Mesenchymal stem cell (in vitro differentiated cells and primary cell): ENCODE results near the gene XK.

Experiments
- DNase-seq: peaks from one replicate; pipeline ENCODE4 v3.0.0-alpha.2; 2013
- H2AFZ ChIP-seq: one replicate; pipeline ENCODE4 v1.6.1; 2013; ENCODE audit warnings: low read depth, mild to moderate bottlenecking, control low read depth, inconsistent platforms, low read length, moderate library complexity
- H2AK5ac ChIP-seq: 2 replicates; pipeline ENCODE4 v1.6.1; 2013; ENCODE audit warnings: low read length, moderate library complexity, mild to moderate bottlenecking, inconsistent platforms; ENCODE audit not compliant: severe bottlenecking
- H2BK120ac ChIP-seq: one replicate; pipeline ENCODE4 v1.6.1; 2013; ENCODE audit warnings: low read depth, mild to moderate bottlenecking, inconsistent platforms, low read length, moderate library complexity
- H2BK12ac ChIP-seq, 2 experiments: one replicate each; pipeline ENCODE4 v1.6.1; 2013; ENCODE audit warnings: inconsistent platforms in 2 of 2, low read length in 2 of 2, mild to moderate bottlenecking in 2 of 2, moderate library complexity in 2 of 2, control low read depth in 1 of 2
- H2BK15ac ChIP-seq: one replicate; pipeline ENCODE4 v1.6.1; 2013; ENCODE audit warnings: mild to moderate bottlenecking, low read depth, inconsistent platforms; ENCODE audit not compliant: poor library complexity, severe bottlenecking
- H2BK5ac ChIP-seq: 2 replicates; pipeline ENCODE4 v1.6.1; 2013; ENCODE audit warnings: low read depth, mild to moderate bottlenecking, low read length, control low read depth, inconsistent platforms; ENCODE audit not compliant: poor library complexity, severe bottlenecking
- H3K14ac ChIP-seq, 2 experiments: one replicate each; pipeline ENCODE4 v1.6.1; 2013; ENCODE audit warnings: inconsistent platforms in 2 of 2, low read length in 2 of 2, control low read depth in 1 of 2, mild to moderate bottlenecking in 1 of 2, moderate library complexity in 1 of 2
- H3K18ac ChIP-seq, 2 experiments: one replicate each; pipeline ENCODE4 v1.6.1; 2013; ENCODE audit warnings: inconsistent platforms in 2 of 2, low read length in 2 of 2, control low read depth in 1 of 2, low read depth in 1 of 2, mild to moderate bottlenecking in 1 of 2
- H3K23ac ChIP-seq, 2 experiments: one replicate each; pipeline ENCODE4 v1.6.1; 2013; ENCODE audit warnings: inconsistent platforms in 2 of 2, low read length in 2 of 2, mild to moderate bottlenecking in 2 of 2, moderate library complexity in 2 of 2, control low read depth in 1 of 2
- H3K27ac ChIP-seq: 2 replicates; pipeline ENCODE4 v1.5.1; 2013; ENCODE audit warnings: mild to moderate bottlenecking, moderate library complexity, low read length, control low read depth, inconsistent platforms; ENCODE audit not compliant: poor library complexity, severe bottlenecking
- H3K27me3 ChIP-seq, 2 experiments: 2 replicates each; pipeline versions ENCODE4 v1.6.1 to v1.7.0; 2013; ENCODE audit warnings: low read length in 2 of 2, mild to moderate bottlenecking in 2 of 2, moderate library complexity in 2 of 2, control low read depth in 1 of 2, inconsistent platforms in 1 of 2; ENCODE audit not compliant: control insufficient read depth in 1 of 2, insufficient read depth in 1 of 2
- H3K36me3 ChIP-seq, 2 experiments: 2 replicates each; pipeline versions ENCODE4 v1.6.1 to v1.7.0; 2013; ENCODE audit warnings: low read length in 2 of 2, control low read depth in 1 of 2, inconsistent platforms in 1 of 2, low read depth in 1 of 2, mild to moderate bottlenecking in 1 of 2; ENCODE audit not compliant: insufficient read depth in 2 of 2, control insufficient read depth in 1 of 2
- H3K4ac ChIP-seq, 2 experiments: one replicate each; pipeline ENCODE4 v1.6.1; 2013; ENCODE audit warnings: inconsistent platforms in 2 of 2, low read length in 2 of 2, mild to moderate bottlenecking in 2 of 2, moderate library complexity in 2 of 2, control low read depth in 1 of 2, low read depth in 1 of 2
- H3K4me1 ChIP-seq: 2 replicates; pipeline ENCODE4 v1.6.1; 2013; ENCODE audit warnings: low read depth, low read length, control low read depth; ENCODE audit not compliant: control insufficient read depth, insufficient read depth
- H3K4me2 ChIP-seq: 2 replicates; pipeline ENCODE4 v1.6.1; 2013; ENCODE audit warnings: low read length, mild to moderate bottlenecking, inconsistent platforms; ENCODE audit not compliant: poor library complexity, severe bottlenecking
- H3K4me3 ChIP-seq, 2 experiments: 2 replicates each; pipeline versions ENCODE4 v1.5.1 to v1.7.0; 2013; ENCODE audit warnings: low read length in 2 of 2, mild to moderate bottlenecking in 2 of 2, control low read depth in 1 of 2, low read depth in 1 of 2; ENCODE audit not compliant: insufficient read depth in 1 of 2
- H3K79me1 ChIP-seq: replicated peaks from 2 replicates; pipeline ENCODE4 v1.6.1; 2013; ENCODE audit warnings: mild to moderate bottlenecking, control low read depth, low read length, inconsistent platforms; ENCODE audit not compliant: poor library complexity, severe bottlenecking
- H3K9ac ChIP-seq: 2 replicates; pipeline ENCODE4 v1.7.0; 2013; ENCODE audit warnings: mild to moderate bottlenecking, low read length, moderate library complexity
- H3K9me3 ChIP-seq: 2 replicates; pipeline ENCODE4 v1.7.0; 2013; ENCODE audit warnings: mild to moderate bottlenecking, low read length; ENCODE audit not compliant: control insufficient read depth
- H4K8ac ChIP-seq: one replicate; pipeline ENCODE4 v1.6.1; 2013; ENCODE audit warnings: inconsistent platforms, mild to moderate bottlenecking, low read length, moderate library complexity
- H4K91ac ChIP-seq: one replicate; pipeline ENCODE4 v1.6.1; 2013; ENCODE audit warnings: mild to moderate bottlenecking, low read length, inconsistent platforms
- WGBS: methylation state at CpG from one replicate; pipeline ENCODE4 v1.1.7; 2013; ENCODE audit warnings: mixed read lengths; 5-methylcytosine and 5-hydroxymethylcytosine counted together

XK gene

GRCh38 chrX:37676811-37677210 lies 8.8 kb upstream of the XK start:
- no peak overlapping the region for H4K8ac ChIP-seq
- H2AK5ac ChIP-seq, result no peak overlapping the region
- H2BK15ac ChIP-seq, result no peak overlapping the region
- H2BK120ac ChIP-seq, result no peak overlapping the region
- no peaks in the 10 kb centered on the region for H3K79me1 ChIP-seq
- no peak overlapping the region for H2BK5ac ChIP-seq
- no peaks in the 10 kb centered on the region for H3K36me3 ChIP-seq
- H4K91ac ChIP-seq, result no peak overlapping the region
- no peak for DNase-seq
- H3K4me3 ChIP-seq, result no peak overlapping the region
- no peak overlapping the region for H3K23ac ChIP-seq
- no peaks in the 10 kb centered on the region for H3K9me3 ChIP-seq
- H3K14ac ChIP-seq, result no peak overlapping the region
- H2AFZ ChIP-seq, result no peak overlapping the region
- no peak overlapping the region for H3K4ac ChIP-seq
- H3K27me3 ChIP-seq, result peaks cover 0 to 10% of the 10 kb centered on the region in 2 experiments
- H2BK12ac ChIP-seq, result no peak overlapping the region
- H3K4me2 ChIP-seq, result no peak overlapping the region
- H3K27ac ChIP-seq, result no peak overlapping the region
- H3K4me1 ChIP-seq, result no peaks in the 10 kb centered on the region
- H3K18ac ChIP-seq, result no peak overlapping the region
- H3K9ac ChIP-seq, result no peak overlapping the region

- H3K9ac ChIP-seq, result no peak overlapping the region
- H2BK5ac ChIP-seq, result no peak overlapping the region
- no peaks in the 10 kb centered on the region for H3K79me1 ChIP-seq
- no CpG with 5 or more reads among the region's 1 CpG for WGBS
- H3K14ac ChIP-seq, result no peak overlapping the region
- H3K9me3 ChIP-seq, result no peaks in the 10 kb centered on the region
- no peak overlapping the region for H4K8ac ChIP-seq
- H3K4me1 ChIP-seq, result no peaks in the 10 kb centered on the region
- no peak overlapping the region for H3K4me3 ChIP-seq
- H3K23ac ChIP-seq, result no peak overlapping the region
- no peak overlapping the region for H2BK12ac ChIP-seq
- no peak overlapping the region for H2AK5ac ChIP-seq
- H2AFZ ChIP-seq, result no peak overlapping the region
- no peak overlapping the region for H3K4ac ChIP-seq
- no peak overlapping the region for H3K4me2 ChIP-seq
- no peak overlapping the region for H2BK15ac ChIP-seq
- no peak overlapping the region for H3K27ac ChIP-seq
- DNase-seq, result no peak
- no peak overlapping the region for H3K18ac ChIP-seq
- no peaks in the 10 kb centered on the region for H3K36me3 ChIP-seq
- H4K91ac ChIP-seq, result no peak overlapping the region
- peaks cover 0 to 10% of the 10 kb centered on the region in 2 experiments for H3K27me3 ChIP-seq
- H2BK120ac ChIP-seq, result no peak overlapping the region
These were observed 8.3 kb upstream of the XK start for GRCh38 chrX:37677243-37677642.

DNA sequence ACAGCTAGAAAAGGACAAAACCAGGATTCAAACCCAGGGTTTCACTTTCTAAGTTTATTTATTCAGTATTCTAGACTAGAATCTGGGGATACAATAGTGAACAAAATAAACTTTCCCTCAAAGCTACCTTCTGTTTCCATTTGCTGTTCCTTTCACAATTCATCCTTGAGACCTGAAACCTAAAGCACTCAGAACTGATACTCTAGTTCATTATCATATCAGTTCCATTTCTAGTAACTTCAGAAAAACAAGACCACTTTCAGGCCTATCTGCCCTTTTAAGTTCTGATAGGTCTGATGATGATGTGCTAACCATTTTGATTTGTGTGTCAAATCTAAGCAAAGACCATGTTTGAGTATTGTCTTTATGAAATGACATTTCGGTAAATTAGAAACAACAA lies 7.8 kb upstream of the XK start:
- no CpG with 5 or more reads among the region's 1 CpG for WGBS
- Histone ChIP-seq H2BK120ac (no peak overlapping the region), H3K18ac (no peak overlapping the region)

DNA sequence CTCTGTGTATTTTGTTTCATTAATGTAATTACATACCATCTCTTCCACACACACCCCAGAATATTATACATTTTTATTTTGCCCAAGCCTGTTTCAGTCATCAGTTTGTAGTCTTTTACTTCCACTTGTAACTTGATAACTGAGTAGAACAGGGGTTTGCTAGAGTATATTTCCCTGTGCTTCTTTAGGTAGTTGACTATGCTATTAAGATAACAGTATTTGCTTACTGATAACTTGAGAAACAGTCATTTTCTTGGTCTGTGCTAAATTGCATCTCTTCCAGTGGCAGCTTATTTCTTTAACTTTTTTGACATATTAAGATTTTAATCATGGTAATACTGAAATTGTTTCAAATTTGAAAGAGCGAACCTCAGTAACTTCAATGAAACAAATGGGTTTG lies 7.0 kb upstream of the XK start:
- H2BK5ac ChIP-seq, result no peak overlapping the region
- H3K27ac ChIP-seq, result no peak overlapping the region
- H3K4ac ChIP-seq, result no peak overlapping the region
- H2BK15ac ChIP-seq, result no peak overlapping the region
- H3K14ac ChIP-seq, result no peak overlapping the region
- H3K9me3 ChIP-seq, result no peaks in the 10 kb centered on the region
- H3K27me3 ChIP-seq, result peaks cover 0 to 10% of the 10 kb centered on the region in 2 experiments
- no peaks in the 10 kb centered on the region for H3K36me3 ChIP-seq
- no peak overlapping the region for H3K18ac ChIP-seq
- H3K4me1 ChIP-seq, result no peaks in the 10 kb centered on the region
- H3K23ac ChIP-seq, result no peak overlapping the region
- H3K4me3 ChIP-seq, result no peak overlapping the region
- no peak overlapping the region for H4K8ac ChIP-seq
- H4K91ac ChIP-seq, result no peak overlapping the region
- no peak overlapping the region for H2BK12ac ChIP-seq
- no peak overlapping the region for H2AK5ac ChIP-seq
- no peak for DNase-seq
- no peak overlapping the region for H2BK120ac ChIP-seq
- no peak overlapping the region for H3K4me2 ChIP-seq
- H3K9ac ChIP-seq, result no peak overlapping the region
- no CpG with 5 or more reads among the region's 1 CpG for WGBS
- H3K79me1 ChIP-seq, result no peaks in the 10 kb centered on the region
- no peak overlapping the region for H2AFZ ChIP-seq

More for the DNA sequence above, 7.8 kb upstream of the XK start:
- no peak overlapping the region for H2BK5ac ChIP-seq
- peaks cover 0 to 10% of the 10 kb centered on the region in 2 experiments for H3K27me3 ChIP-seq
- H2BK12ac ChIP-seq, result no peak overlapping the region
- no peak overlapping the region for H2AK5ac ChIP-seq
- H3K4me2 ChIP-seq, result no peak overlapping the region
- no peaks in the 10 kb centered on the region for H3K79me1 ChIP-seq
- H3K9me3 ChIP-seq, result no peaks in the 10 kb centered on the region
- H4K91ac ChIP-seq, result no peak overlapping the region
- H3K4me1 ChIP-seq, result no peaks in the 10 kb centered on the region
- H3K23ac ChIP-seq, result no peak overlapping the region
- no peak overlapping the region for H2AFZ ChIP-seq
- H3K4me3 ChIP-seq, result no peak overlapping the region
- no peak overlapping the region for H3K9ac ChIP-seq
- H4K8ac ChIP-seq, result no peak overlapping the region
- no peaks in the 10 kb centered on the region for H3K36me3 ChIP-seq
- no peak overlapping the region for H2BK15ac ChIP-seq
- no peak overlapping the region for H3K14ac ChIP-seq
- H3K27ac ChIP-seq, result no peak overlapping the region
- DNase-seq, result no peak
- H3K4ac ChIP-seq, result no peak overlapping the region
